Measurements from ENCODE around the gene CCDC89. TPM values are rescaled to one million over a fixed set of nuclear protein-coding genes. Genes with fewer than 3 reads are reported as not detected.

CCDC89 gene
- total and polyA plus RNA-seq, 9 of the 15 experiments (the other 6 are each of a cell fraction or from before 2014, with no cell fraction given), result 0.07 to 0.09 TPM; not detected in 7

DNA sequence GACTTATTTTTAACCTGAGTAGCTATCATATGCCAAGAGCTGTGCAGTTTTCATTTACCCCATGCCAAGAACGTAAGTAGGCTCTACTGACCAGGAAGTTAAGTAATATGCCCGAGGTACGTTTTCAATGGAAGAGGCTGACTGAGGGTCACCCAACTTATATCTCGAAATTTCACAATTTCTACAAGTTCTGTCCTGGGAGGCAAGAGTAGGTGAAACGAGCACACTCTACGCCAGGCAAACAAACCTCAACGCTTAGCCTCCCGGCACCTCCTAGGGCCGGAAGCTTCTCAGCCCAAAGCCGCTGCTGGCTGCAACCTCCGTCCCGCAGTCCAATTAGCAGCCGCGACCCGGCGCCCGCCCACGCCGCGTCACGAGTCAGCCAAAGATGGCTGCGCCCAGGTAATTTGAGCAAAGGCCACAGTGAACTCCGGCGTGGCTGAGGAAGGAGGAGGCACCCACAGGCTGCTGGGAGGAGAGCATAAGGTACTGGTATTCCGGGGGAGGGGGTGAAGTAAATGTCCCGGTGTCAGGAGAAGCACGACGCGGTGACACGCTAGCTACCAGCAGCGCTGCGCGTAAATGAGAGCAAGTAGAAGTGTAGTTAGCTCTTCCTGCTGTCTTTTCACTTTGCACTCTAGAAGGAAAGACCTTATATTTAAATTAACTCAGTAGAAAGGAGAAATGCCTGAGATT, 38.2 kb downstream of the CCDC89 start, which contains the start of gene TMEM126A (continued):
- TF ChIP-seq ESRRA (IDR thresholded peaks at IDR 0.05; ENCODE audit: borderline replicate concordance, low read depth), result peak; percentile 85
- TF ChIP-seq SIX5 (IDR thresholded peaks at IDR 0.05; ENCODE audit: borderline replicate concordance in 1 of 2, insufficient read depth in 1 of 2, low read depth in 1 of 2, low read length in 2 of 2), result no peak
- TF ChIP-seq ZNF133 (CRISPR knock-in tag; IDR thresholded peaks at IDR 0.05), result no peak
- TF ChIP-seq NR4A1 (CRISPR knock-in tag; IDR thresholded peaks at IDR 0.05), result no peak
- TF ChIP-seq NR4A1 (tag; IDR thresholded peaks at IDR 0.05), result no peak
- TF ChIP-seq TCFL5 (CRISPR knock-in tag; conservative IDR thresholded peaks at IDR 0.05), result no peak
- no peak for TF ChIP-seq U2AF2 (optimal IDR thresholded peaks at IDR 0.05; ENCODE audit: low read depth, low read length)
- TF ChIP-seq ZNF830 (CRISPR knock-in tag; IDR thresholded peaks at IDR 0.05), result no peak
- TF ChIP-seq TGIF2 (CRISPR knock-in tag; IDR thresholded peaks at IDR 0.05), result no peak
- TF ChIP-seq, protein P1, sequence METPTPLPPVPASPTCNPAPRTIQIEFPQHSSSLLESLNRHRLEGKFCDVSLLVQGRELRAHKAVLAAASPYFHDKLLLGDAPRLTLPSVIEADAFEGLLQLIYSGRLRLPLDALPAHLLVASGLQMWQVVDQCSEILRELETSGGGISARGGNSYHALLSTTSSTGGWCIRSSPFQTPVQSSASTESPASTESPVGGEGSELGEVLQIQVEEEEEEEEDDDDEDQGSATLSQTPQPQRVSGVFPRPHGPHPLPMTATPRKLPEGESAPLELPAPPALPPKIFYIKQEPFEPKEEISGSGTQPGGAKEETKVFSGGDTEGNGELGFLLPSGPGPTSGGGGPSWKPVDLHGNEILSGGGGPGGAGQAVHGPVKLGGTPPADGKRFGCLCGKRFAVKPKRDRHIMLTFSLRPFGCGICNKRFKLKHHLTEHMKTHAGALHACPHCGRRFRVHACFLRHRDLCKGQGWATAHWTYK (CRISPR knock-in tag; IDR thresholded peaks at IDR 0.05), result 0 out of 2 replicates have a peak, but pooled peaks have one; percentile 24
- no peak for TF ChIP-seq BRCA1 (IDR thresholded peaks at IDR 0.05)
- no peak for TF ChIP-seq BRCA1 (CRISPR knock-in tag; IDR thresholded peaks at IDR 0.05)
- TF ChIP-seq HMG20B (CRISPR knock-in tag; IDR thresholded peaks at IDR 0.05), result no peak
- TF ChIP-seq MXI1 (IDR thresholded peaks at IDR 0.05; ENCODE audit: low read depth, low read length), result peak; percentile 70
- no peak for TF ChIP-seq EHMT2 (IDR thresholded peaks at IDR 0.05)
- TF ChIP-seq LEF1 (IDR thresholded peaks at IDR 0.05), result no peak
- TF ChIP-seq ESRRB (CRISPR knock-in tag; IDR thresholded peaks at IDR 0.05; ENCODE audit: borderline replicate concordance), result no peak
- TF ChIP-seq, protein P2, sequence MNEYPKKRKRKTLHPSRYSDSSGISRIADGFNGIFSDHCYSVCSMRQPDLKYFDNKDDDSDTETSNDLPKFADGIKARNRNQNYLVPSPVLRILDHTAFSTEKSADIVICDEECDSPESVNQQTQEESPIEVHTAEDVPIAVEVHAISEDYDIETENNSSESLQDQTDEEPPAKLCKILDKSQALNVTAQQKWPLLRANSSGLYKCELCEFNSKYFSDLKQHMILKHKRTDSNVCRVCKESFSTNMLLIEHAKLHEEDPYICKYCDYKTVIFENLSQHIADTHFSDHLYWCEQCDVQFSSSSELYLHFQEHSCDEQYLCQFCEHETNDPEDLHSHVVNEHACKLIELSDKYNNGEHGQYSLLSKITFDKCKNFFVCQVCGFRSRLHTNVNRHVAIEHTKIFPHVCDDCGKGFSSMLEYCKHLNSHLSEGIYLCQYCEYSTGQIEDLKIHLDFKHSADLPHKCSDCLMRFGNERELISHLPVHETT (CRISPR knock-in tag; conservative IDR thresholded peaks at IDR 0.05 in 1 of 2, IDR thresholded peaks at IDR 0.05 in 1 of 2), result no peak
- no peak for TF ChIP-seq KAT2B (IDR thresholded peaks at IDR 0.05; ENCODE audit: low read depth, low read length)
- no peak; the same call in 1 of the 2 replicates for TF ChIP-seq LCOR (CRISPR knock-in tag; IDR thresholded peaks at IDR 0.05)
- no peak for TF ChIP-seq DNMT1 (IDR thresholded peaks at IDR 0.05)
- TF ChIP-seq MYC (IDR thresholded peaks at IDR 0.05; ENCODE audit: low read depth, low read length), result peak; percentile 84
- no peak for TF ChIP-seq MYC (CRISPR knock-in tag; IDR thresholded peaks at IDR 0.05; ENCODE audit: borderline replicate concordance, low read depth)
- TF ChIP-seq ARHGAP35 (IDR thresholded peaks at IDR 0.05; ENCODE audit: partially characterized antibody), result no peak
- no peak for TF ChIP-seq SMARCA4 (IDR thresholded peaks at IDR 0.05)
- TF ChIP-seq ZFP1 (CRISPR knock-in tag; IDR thresholded peaks at IDR 0.05), result no peak
- TF ChIP-seq TEAD2 (tag; IDR thresholded peaks at IDR 0.05), result no peak
- no peak for TF ChIP-seq ZNF77 (CRISPR knock-in tag; IDR thresholded peaks at IDR 0.05)
- no peak for TF ChIP-seq ZNF780A (CRISPR knock-in tag; IDR thresholded peaks at IDR 0.05)
- 0 out of 2 replicates have a peak, but pooled peaks have one; percentile 19 for TF ChIP-seq FOXP1 (CRISPR knock-in tag; IDR thresholded peaks at IDR 0.05)
- TF ChIP-seq ZKSCAN8 (CRISPR knock-in tag; IDR thresholded peaks at IDR 0.05), result no peak
